Measurements from ENCODE around the gene RBPMS2.

RBPMS2 gene

DNA sequence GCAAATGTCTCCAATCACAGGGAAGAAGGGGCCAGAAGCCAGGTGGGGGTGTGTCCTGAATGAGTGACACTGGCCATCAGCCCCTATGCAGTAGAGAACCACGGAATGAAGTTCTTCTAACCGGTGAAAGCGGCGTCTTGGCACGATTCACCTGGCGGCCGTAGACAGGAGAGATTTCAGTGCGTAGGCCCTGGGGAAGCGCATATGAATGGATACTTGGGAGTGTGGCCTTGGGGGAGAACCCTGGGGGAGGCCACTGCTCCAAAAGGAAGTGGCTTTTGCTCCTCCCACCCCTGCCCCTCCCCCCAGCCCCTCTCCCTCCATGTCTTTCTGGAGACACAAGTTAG lies 43.6 kb downstream of the RBPMS2 start:
- no peak overlapping the region for H3K9ac ChIP-seq (ENCODE audit: low read depth, low read length, poor library complexity)
- no peak overlapping the region for H4K91ac ChIP-seq (ENCODE audit: low read depth, low read length, poor library complexity)
- no peak overlapping the region for H3K4me3 ChIP-seq (ENCODE audit: low read length in 2 of 2)
- no peak overlapping the region for H3K4ac ChIP-seq (ENCODE audit: low read length)
- no peaks in the 10 kb centered on the region for H3K9me3 ChIP-seq (replicated peaks in 1 of 2; ENCODE audit: control insufficient read depth in 2 of 2, insufficient read depth in 1 of 2, low read depth in 1 of 2, low read length in 2 of 2)
- no peak overlapping the region for H3K27ac ChIP-seq (replicated peaks; ENCODE audit: low read length)
- no peaks in the 10 kb centered on the region for H3K79me1 ChIP-seq (ENCODE audit: low read depth, low read length)
- no peak overlapping the region for H2BK120ac ChIP-seq (ENCODE audit: low read depth, low read length)
- no CpG with 5 or more reads among the region's 9 CpGs for WGBS, 2 donors (ENCODE audit: extremely low coverage in 2 of 2, insufficient read length in 2 of 2, insufficient replicate concordance in 1 of 2)
- H2BK12ac ChIP-seq (ENCODE audit: low read length) = no peak overlapping the region
- no peak for DNase-seq (ENCODE audit: low spot score)
- no peak overlapping the region for H2AK5ac ChIP-seq (ENCODE audit: low read depth, low read length)
- no peak overlapping the region for H2AFZ ChIP-seq (ENCODE audit: low read length)
- no peaks in the 10 kb centered on the region for H3K27me3 ChIP-seq (ENCODE audit: control insufficient read depth in 3 of 3, insufficient read depth in 3 of 3, low read depth in 1 of 3, low read length in 3 of 3)
- H3K4me1 ChIP-seq (ENCODE audit: control insufficient read depth in 2 of 2, insufficient read depth in 1 of 2, low read depth in 1 of 2, low read length in 2 of 2) = peaks cover 0 to 8% of the 10 kb centered on the region in 2 donors
- peaks cover 0 to 10% of the 10 kb centered on the region in 2 donors for H3K36me3 ChIP-seq (replicated peaks in 1 of 2; ENCODE audit: control insufficient read depth in 2 of 2, insufficient read depth in 2 of 2, low read length in 2 of 2)
- H3K14ac ChIP-seq (ENCODE audit: low read length) = no peak overlapping the region
- no peak overlapping the region for H3K18ac ChIP-seq (ENCODE audit: low read length)
- H4K8ac ChIP-seq (ENCODE audit: low read depth, low read length) = no peak overlapping the region
- no peak overlapping the region for H2BK5ac ChIP-seq (ENCODE audit: low read length)
- no peak overlapping the region for H3K4me2 ChIP-seq (ENCODE audit: insufficient read depth, low read length, poor library complexity, severe bottlenecking)
- no peak overlapping the region for H3K23ac ChIP-seq (ENCODE audit: low read depth, low read length, poor library complexity)
- H2BK15ac ChIP-seq (ENCODE audit: low read length) = no peak overlapping the region

- WGBS, 2 donors (ENCODE audit: extremely low coverage in 2 of 2, insufficient read length in 2 of 2, insufficient replicate concordance in 1 of 2) = no CpG with 5 or more reads among the region's 16 CpGs
- DNase-seq (ENCODE audit: low spot score) = peak; percentile 82
- no peak overlapping the region for H3K9ac ChIP-seq (ENCODE audit: low read depth, low read length, poor library complexity)
- H2BK5ac ChIP-seq (ENCODE audit: low read length) = no peak overlapping the region
- no peak overlapping the region for H4K91ac ChIP-seq (ENCODE audit: low read depth, low read length, poor library complexity)
- H2AFZ ChIP-seq (ENCODE audit: low read length) = no peak overlapping the region
- H3K23ac ChIP-seq (ENCODE audit: low read depth, low read length, poor library complexity) = no peak overlapping the region
- H2BK15ac ChIP-seq (ENCODE audit: low read length) = no peak overlapping the region
- H3K27me3 ChIP-seq (ENCODE audit: control insufficient read depth in 3 of 3, insufficient read depth in 3 of 3, low read depth in 1 of 3, low read length in 3 of 3) = no peaks in the 10 kb centered on the region
- no peak overlapping the region for H3K4ac ChIP-seq (ENCODE audit: low read length)
- no peak overlapping the region for H3K14ac ChIP-seq (ENCODE audit: low read length)
- H3K9me3 ChIP-seq (replicated peaks in 1 of 2; ENCODE audit: control insufficient read depth in 2 of 2, insufficient read depth in 1 of 2, low read depth in 1 of 2, low read length in 2 of 2) = no peaks in the 10 kb centered on the region
- H3K4me3 ChIP-seq (ENCODE audit: low read length in 2 of 2) = no peak overlapping the region
- no peak overlapping the region for H2BK120ac ChIP-seq (ENCODE audit: low read depth, low read length)
- no peak overlapping the region for H2BK12ac ChIP-seq (ENCODE audit: low read length)
- H3K79me1 ChIP-seq (ENCODE audit: low read depth, low read length) = no peaks in the 10 kb centered on the region
- H3K27ac ChIP-seq (replicated peaks; ENCODE audit: low read length) = no peak overlapping the region
- H3K4me2 ChIP-seq (ENCODE audit: insufficient read depth, low read length, poor library complexity, severe bottlenecking) = no peak overlapping the region
- no peak overlapping the region for H3K18ac ChIP-seq (ENCODE audit: low read length)
- H3K36me3 ChIP-seq (replicated peaks in 1 of 2; ENCODE audit: control insufficient read depth in 2 of 2, insufficient read depth in 2 of 2, low read length in 2 of 2) = peaks cover 0 to 10% of the 10 kb centered on the region in 2 donors
- no peak overlapping the region for H2AK5ac ChIP-seq (ENCODE audit: low read depth, low read length)
- H4K8ac ChIP-seq (ENCODE audit: low read depth, low read length) = no peak overlapping the region
- peaks cover 0 to 6% of the 10 kb centered on the region in 2 donors for H3K4me1 ChIP-seq (ENCODE audit: control insufficient read depth in 2 of 2, insufficient read depth in 1 of 2, low read depth in 1 of 2, low read length in 2 of 2)
Observed at GRCh38 chr15:64731012-64731804, 44.2 kb downstream of the RBPMS2 start.

DNA sequence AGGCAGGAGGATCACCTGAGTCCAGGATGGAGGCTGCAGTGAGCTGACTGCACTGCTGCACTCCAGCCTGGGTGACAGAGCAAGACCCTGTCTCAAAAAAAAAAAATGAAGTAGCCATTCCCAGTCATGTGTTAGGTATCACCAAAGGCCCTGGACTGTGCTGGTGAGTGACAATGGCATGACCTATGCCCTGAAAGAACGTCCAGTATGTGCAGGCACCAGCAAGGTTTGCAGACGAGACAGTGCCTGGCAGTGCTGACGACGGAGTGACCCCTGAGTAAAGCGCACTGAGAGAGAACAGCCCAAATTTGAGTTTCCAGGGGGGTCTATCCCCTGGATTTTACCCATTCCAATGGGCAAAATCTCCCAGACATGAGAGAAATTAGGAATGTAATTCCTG lies 45.2 kb downstream of the RBPMS2 start:
- H3K79me1 ChIP-seq (ENCODE audit: low read depth, low read length) = no peaks in the 10 kb centered on the region
- H4K91ac ChIP-seq (ENCODE audit: low read depth, low read length, poor library complexity) = no peak overlapping the region
- no peak overlapping the region for H2AFZ ChIP-seq (ENCODE audit: low read length)
- H3K27me3 ChIP-seq (ENCODE audit: control insufficient read depth in 3 of 3, insufficient read depth in 3 of 3, low read depth in 1 of 3, low read length in 3 of 3) = no peaks in the 10 kb centered on the region
- peaks cover 0 to 10% of the 10 kb centered on the region in 2 donors for H3K36me3 ChIP-seq (replicated peaks in 1 of 2; ENCODE audit: control insufficient read depth in 2 of 2, insufficient read depth in 2 of 2, low read length in 2 of 2)
- H3K4me2 ChIP-seq (ENCODE audit: insufficient read depth, low read length, poor library complexity, severe bottlenecking) = no peak overlapping the region
- H3K9me3 ChIP-seq (replicated peaks in 1 of 2; ENCODE audit: control insufficient read depth in 2 of 2, insufficient read depth in 1 of 2, low read depth in 1 of 2, low read length in 2 of 2) = no peaks in the 10 kb centered on the region
- no peak overlapping the region for H2AK5ac ChIP-seq (ENCODE audit: low read depth, low read length)
- H2BK5ac ChIP-seq (ENCODE audit: low read length) = no peak overlapping the region
- H3K4ac ChIP-seq (ENCODE audit: low read length) = no peak overlapping the region
- no peak overlapping the region for H2BK15ac ChIP-seq (ENCODE audit: low read length)
- no peak overlapping the region for H3K4me3 ChIP-seq (ENCODE audit: low read length in 2 of 2)
- H3K4me1 ChIP-seq (ENCODE audit: control insufficient read depth in 2 of 2, insufficient read depth in 1 of 2, low read depth in 1 of 2, low read length in 2 of 2) = peaks cover 0 to 2% of the 10 kb centered on the region in 2 donors
- H2BK12ac ChIP-seq (ENCODE audit: low read length) = no peak overlapping the region
- H3K27ac ChIP-seq (replicated peaks; ENCODE audit: low read length) = no peak overlapping the region
- H3K9ac ChIP-seq (ENCODE audit: low read depth, low read length, poor library complexity) = no peak overlapping the region
- DNase-seq (ENCODE audit: low spot score) = no peak
- H3K18ac ChIP-seq (ENCODE audit: low read length) = no peak overlapping the region
- no CpG with 5 or more reads among the region's 5 CpGs for WGBS, 2 donors (ENCODE audit: extremely low coverage in 2 of 2, insufficient read length in 2 of 2, insufficient replicate concordance in 1 of 2)
- H4K8ac ChIP-seq (ENCODE audit: low read depth, low read length) = no peak overlapping the region
- H3K23ac ChIP-seq (ENCODE audit: low read depth, low read length, poor library complexity) = no peak overlapping the region
- no peak overlapping the region for H2BK120ac ChIP-seq (ENCODE audit: low read depth, low read length)
- H3K14ac ChIP-seq (ENCODE audit: low read length) = no peak overlapping the region

DNA sequence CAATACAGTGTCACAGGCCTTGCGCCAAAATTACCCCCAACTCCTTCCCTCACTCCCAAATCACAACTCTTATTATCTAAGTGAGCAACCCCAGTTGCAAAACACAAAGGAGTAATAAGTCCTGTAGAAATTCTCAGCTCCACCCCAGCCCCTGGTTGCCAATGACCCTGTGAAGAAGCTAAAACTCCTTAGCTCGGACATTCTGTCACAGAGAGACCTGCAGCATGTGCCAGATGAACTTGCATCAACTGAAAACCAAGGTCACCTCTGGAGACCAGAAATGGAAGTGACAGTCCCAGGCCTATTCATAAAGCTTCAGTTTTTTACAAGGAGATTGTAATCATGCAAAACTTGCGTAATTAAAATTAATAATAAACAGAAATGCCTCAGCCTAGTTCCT lies 55.2 kb downstream of the RBPMS2 start:
- no peak for DNase-seq (ENCODE audit: low spot score)
- WGBS, 2 donors (ENCODE audit: extremely low coverage in 2 of 2, insufficient read length in 2 of 2, insufficient replicate concordance in 1 of 2) = no CpG with 5 or more reads among the region's 3 CpGs
- Histone ChIP-seq H3K4me1 (ENCODE audit: control insufficient read depth in 2 of 2, insufficient read depth in 1 of 2, low read depth in 1 of 2, low read length in 2 of 2) (peaks cover 0 to 2% of the 10 kb centered on the region in 2 donors), H3K9me3 (replicated peaks in 1 of 2; ENCODE audit: control insufficient read depth in 2 of 2, insufficient read depth in 1 of 2, low read depth in 1 of 2, low read length in 2 of 2) (no peaks in the 10 kb centered on the region), H2AFZ (ENCODE audit: low read length) (no peak overlapping the region), H3K4me3 (ENCODE audit: low read length in 2 of 2) (no peak overlapping the region), H4K8ac (ENCODE audit: low read depth, low read length) (no peak overlapping the region), H3K14ac (ENCODE audit: low read length) (no peak overlapping the region), H3K18ac (ENCODE audit: low read length) (no peak overlapping the region), H3K27ac (replicated peaks; ENCODE audit: low read length) (no peak overlapping the region), H3K4ac (ENCODE audit: low read length) (no peak overlapping the region), H3K27me3 (ENCODE audit: control insufficient read depth in 3 of 3, insufficient read depth in 3 of 3, low read depth in 1 of 3, low read length in 3 of 3) (no peaks in the 10 kb centered on the region), H3K9ac (ENCODE audit: low read depth, low read length, poor library complexity) (no peak overlapping the region), H2BK12ac (ENCODE audit: low read length) (no peak overlapping the region), H3K36me3 (replicated peaks in 1 of 2; ENCODE audit: control insufficient read depth in 2 of 2, insufficient read depth in 2 of 2, low read length in 2 of 2) (peaks cover 0 to 40% of the 10 kb centered on the region in 2 donors), H3K79me1 (ENCODE audit: low read depth, low read length) (no peaks in the 10 kb centered on the region), H3K23ac (ENCODE audit: low read depth, low read length, poor library complexity) (no peak overlapping the region), H3K4me2 (ENCODE audit: insufficient read depth, low read length, poor library complexity, severe bottlenecking) (no peak overlapping the region), H4K91ac (ENCODE audit: low read depth, low read length, poor library complexity) (no peak overlapping the region), H2AK5ac (ENCODE audit: low read depth, low read length) (no peak overlapping the region), H2BK5ac (ENCODE audit: low read length) (no peak overlapping the region), H2BK15ac (ENCODE audit: low read length) (no peak overlapping the region), H2BK120ac (ENCODE audit: low read depth, low read length) (no peak overlapping the region)

Measured in neuronal stem cell (in vitro differentiated cells).